NCI-H1417 (cell line): ENCODE results near the gene CACNA1D.
A peak's percentile ranks its signal among the peaks of the same experiment; 100 is the strongest.

Experiments
- DNase-seq, 3 experiments: peaks; one replicate each; lab custom pipeline; 2025; lab: John Stamatoyannopoulos, UW

The CACNA1D gene

DNA sequence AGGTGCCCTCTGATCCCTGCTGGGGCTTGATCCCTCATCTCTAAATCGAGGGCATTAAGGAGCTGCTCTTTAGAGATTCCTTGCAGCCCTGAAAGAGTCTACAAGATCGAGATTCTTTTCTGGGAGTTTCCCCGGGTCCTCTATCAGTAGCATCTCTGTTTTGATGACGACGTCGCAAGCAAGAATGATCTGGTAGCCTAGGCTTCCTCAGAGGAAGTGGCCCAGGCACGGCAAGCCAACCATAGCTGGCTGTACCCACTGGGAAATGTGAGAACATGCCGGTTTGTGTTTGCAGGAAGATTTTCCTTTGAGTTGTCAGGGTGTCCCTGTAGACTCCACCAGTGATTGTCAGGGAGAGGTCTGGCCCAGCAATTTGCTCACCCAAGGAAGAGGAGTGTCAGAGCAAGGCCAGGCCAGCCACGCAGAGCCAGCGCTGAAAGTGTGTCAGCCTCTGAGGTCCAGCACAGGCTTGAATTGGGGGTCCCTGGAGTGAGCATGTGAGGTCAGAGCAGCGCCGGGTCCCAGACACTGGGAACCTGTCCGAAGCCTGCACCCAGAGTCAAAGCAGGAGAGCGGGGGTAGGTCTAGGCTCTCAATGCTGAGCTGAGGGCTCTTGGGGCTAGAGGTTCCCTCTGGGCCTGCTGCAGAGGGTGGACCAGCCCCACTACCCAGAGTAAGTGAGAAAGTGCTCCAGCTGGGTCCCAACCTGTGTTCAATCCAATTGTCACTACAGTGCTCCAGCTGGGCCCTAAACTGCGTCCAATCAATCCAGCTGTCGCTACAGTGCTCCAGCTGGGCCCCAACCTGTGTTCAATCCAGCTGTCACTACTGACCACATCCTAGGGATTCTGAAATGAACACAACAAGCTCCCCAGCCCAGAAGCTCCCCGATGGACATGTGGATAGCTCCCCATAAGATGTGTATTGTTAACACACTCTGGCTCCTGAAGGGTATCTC, 256.1 kb downstream of the CACNA1D start:
- no peak for DNase-seq

DNA sequence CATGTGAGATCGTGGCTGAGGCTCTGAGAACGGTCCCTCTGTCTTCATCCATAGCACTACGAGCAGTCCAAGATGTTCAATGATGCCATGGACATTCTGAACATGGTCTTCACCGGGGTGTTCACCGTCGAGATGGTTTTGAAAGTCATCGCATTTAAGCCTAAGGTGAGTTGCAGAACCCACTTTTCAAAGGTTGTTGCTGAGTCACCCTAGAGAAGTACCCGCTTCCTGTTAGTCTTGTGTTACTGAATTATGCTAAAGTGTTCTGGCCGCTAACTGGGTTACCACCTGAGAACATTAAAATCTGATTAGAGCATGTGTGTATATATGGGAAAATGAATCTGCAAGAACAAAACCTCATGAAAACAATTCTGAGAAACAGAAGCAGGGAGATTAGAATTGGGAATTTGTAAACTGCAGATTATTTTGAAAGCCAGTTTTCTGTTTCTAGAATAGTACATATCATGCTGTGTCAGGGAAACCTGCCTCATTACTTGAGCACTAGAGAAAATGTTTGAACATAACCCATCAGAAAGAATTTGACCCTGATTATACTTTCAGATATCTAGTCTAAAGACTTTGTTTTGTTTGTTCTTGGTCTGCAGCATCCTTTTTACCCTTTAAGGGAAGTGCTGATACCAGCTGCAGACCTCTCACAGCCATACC, 259.2 kb downstream of the CACNA1D start:
- DNase-seq = peak in 1 of 3 experiments; percentile 3

DNA sequence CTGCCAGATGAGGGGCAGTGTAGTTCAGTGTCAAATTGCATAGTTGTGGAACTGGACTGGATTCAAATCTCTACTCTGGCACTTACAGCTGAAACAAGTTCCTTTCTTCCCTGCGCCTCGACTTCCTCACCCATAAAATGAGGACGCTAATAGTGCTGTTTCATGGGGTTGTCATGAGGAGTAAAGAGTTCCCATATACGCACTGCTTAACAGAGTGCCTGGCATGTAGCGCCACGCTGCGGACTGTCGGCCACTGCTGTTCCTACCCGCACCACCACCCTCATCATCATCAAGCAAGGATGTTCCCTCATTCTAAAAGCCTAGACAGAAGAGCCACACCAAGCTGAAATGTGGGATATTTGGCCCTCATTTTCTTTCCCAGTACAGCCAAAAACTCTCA, 259.9 kb downstream of the CACNA1D start:
- no peak for DNase-seq

- peak in 1 of 3 experiments; percentile 6 for DNase-seq
Measured at GRCh38 chr3:53758846-53759245, 264.4 kb downstream of the CACNA1D start.

DNA sequence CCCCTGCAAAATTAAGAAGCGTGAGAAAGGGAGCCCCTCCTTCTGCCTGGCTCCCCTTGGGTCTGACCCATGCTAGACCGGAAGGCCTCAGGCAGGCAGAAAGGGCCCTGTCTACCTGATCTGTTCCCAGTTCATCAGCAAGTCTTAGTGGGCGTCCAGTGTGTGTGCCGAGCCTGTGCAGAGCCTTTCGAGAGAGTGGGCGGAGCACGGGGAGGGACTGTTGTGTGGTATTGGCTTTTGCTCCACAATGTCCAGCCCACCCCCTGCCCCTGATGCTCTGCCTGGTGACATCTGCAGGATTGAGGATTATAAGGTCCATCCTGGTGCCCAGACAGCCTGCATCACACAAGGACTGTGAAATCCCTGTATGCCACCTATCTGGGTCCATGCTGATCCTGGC, 268.9 kb downstream of the CACNA1D start:
- DNase-seq = no peak

DNA sequence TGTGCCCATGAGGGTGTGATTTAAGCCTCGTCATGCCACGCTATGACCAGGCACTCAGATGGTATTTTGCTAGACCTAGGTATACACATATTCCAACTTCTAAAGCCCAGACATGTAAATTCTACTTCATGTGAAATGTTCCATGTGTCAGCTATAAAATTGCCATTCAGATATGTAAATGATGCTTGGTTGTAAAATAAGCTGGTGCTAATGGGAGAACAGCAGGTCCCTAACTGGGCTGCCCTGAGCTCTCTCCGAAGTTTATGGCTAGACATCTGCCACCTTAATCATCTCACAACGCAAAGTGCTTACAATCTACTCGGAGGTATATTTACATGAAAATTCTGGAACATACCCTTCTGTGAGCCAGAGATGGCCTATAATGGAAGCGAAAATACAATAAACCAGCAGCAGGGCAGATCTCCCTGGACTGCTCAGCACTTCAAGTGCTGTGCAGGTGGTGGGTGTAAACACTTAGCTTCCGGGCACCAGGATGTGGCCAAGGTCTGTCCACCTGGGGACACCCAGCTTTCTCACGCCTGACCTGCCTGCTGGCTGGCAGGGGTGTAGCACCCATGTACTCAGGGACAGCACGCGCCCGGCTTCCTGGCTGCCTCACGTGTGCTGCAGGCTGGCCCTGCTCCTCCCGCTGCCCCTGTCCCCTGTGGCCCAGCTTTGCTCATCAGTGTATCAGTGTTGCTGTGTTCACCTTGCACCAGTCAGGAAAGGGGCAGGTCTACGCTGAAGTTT, 269.8 kb downstream of the CACNA1D start:
- DNase-seq = peak; percentile 52 to 76 (median 54)

DNA sequence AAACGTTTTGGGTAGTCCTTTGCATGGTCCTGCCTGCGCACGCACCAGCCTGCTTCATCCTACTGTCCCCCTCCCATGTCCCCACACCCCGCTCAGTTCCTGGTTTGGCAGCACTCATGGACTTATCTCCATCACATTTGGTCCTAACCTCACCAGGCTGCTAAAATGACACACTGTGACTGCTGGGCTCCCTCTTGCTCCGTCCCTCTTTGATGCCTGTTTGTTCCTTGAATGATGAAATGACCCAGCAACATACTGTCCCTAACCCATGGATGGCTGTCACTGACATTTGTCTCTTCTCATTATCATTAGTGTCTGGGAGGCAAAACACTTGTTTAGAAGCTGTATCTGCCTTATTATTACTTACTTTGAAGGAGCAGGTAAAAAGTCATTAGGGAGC, 271.3 kb downstream of the CACNA1D start:
- DNase-seq = no peak

- DNase-seq = no peak
Measured at GRCh38 chr3:53766706-53767105, 272.3 kb downstream of the CACNA1D start.

DNA sequence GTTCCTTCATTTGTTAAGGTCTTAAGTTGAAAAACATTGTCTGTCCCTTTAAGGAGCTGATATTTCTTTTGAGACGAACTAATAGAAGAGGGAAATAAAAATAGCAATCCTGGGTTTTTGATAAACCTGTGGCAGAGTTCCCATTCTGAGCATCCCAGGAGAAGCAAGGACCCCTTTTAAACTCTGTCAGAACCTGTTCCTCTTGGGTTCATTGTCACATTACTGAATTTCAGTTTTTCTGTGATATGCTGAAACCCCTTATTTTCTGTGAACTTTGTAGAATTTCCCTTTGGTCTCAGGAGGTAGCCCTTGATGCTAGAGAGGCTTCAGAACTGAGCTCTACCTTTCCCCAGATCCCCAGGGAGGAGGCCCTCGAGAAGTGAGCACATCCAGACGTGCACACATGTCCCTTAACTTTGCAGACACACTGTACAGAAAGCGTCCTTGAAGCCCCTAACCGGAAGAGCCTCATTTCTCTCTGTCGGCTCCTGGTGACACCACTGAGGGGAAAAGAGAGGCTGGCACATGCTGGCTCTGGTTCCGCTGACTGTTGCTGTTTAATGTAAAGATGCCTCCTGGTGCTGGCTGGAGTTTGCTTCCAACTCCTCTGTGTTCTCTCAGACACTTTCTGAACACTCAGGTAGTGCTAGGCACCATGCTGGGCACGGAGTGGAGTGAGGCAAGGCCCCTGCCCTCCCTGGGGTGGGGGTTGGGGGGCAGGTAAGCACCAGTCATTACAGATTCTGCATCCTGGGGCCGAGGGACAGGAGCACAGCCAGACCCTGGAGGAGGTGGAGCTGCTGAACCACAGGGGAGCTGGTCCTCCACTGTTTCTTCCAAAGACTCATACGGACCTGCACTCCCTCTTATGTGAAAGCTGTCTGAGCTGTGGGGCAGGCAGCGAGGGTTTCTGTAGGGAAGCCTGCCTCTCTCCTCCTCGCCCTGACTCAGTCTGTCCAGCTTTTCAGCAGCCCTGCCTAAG, 274.4 kb downstream of the CACNA1D start:
- no peak for DNase-seq

DNA sequence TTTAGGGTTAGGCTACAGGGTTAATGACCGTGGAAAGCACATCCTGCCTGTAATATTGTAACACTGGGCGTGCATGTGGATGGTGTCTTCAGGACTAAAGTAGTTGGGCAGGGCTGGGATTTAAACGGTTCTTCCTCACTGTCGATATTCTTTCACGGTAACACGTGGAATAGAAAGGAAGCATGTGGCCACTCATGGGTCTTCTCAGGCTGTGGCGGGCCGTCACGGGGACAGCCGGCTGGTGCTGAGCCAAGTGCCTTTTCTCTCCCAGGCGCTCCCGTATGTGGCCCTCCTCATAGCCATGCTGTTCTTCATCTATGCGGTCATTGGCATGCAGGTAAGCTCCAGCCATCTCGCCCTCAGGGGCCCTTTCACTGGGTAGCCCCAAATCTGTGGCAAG, 278.2 kb downstream of the CACNA1D start:
- DNase-seq = no peak

DNA sequence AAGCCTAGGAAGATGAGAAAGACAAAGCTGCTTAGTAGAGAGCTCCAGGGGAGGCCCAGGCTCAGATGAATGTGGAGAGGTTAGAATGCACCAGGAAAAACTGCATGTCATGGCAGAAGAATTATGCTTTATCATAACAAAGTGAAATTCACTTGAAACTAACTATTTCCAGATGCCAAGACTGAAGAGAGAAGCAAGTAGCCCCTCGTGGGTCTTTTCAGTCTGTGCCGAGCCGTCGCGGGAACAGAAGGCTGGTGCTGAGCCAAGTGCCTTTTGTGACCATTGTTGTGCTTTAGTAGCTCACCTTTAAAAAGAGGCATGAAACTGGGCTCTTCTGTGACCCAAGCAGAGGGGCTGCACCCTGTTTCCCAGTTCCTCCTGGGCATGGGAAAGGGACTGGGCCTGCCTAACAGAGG, 278.6 kb downstream of the CACNA1D start:
- DNase-seq = no peak

GRCh38 chr3:53773611-53774368, 279.4 kb downstream of the CACNA1D start:
- DNase-seq = no peak

DNA sequence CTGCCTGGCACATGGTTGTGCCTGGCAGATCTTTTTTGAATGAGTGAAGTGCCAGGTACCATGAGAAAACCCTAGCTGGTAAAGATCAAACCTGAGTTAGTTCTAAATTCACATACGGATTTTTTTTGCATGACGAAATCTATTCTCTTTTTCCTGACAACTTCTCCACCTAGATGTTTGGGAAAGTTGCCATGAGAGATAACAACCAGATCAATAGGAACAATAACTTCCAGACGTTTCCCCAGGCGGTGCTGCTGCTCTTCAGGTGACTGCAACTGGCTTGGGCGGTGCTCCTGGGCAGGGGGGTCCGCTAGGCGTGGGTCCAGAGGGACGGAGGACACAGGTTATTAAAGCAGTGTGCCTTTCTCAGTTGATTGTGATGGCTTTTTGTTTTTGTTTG, 280.0 kb downstream of the CACNA1D start:
- DNase-seq = no peak

GRCh38 chr3:53775018-53775417, 280.6 kb downstream of the CACNA1D start:
- DNase-seq = no peak

DNA sequence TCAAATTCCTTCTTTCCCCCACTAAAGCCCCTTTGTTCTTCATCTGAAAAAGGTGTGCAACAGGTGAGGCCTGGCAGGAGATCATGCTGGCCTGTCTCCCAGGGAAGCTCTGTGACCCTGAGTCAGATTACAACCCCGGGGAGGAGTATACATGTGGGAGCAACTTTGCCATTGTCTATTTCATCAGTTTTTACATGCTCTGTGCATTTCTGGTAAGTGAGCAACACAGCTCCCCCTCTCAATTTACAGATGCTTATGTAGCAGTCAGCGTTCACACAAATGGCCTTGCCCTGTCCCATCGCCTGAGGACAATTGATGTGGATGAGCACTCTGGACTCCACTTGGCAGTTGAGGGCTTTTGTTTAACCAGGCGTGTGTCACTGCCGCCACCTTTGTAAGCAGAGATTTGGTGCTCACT, 281.4 kb downstream of the CACNA1D start:
- peak; percentile 1 to 50 (median 30) for DNase-seq

- no peak for DNase-seq
Measured at GRCh38 chr3:53776494-53777101, 282.2 kb downstream of the CACNA1D start.

- DNase-seq = no peak
Measured at GRCh38 chr3:53777468-53777867, 283.1 kb downstream of the CACNA1D start.

- DNase-seq = no peak
Measured at GRCh38 chr3:53778153-53778552, 283.7 kb downstream of the CACNA1D start.

- DNase-seq = no peak
Measured at GRCh38 chr3:53780171-53780570, 285.8 kb downstream of the CACNA1D start.

DNA sequence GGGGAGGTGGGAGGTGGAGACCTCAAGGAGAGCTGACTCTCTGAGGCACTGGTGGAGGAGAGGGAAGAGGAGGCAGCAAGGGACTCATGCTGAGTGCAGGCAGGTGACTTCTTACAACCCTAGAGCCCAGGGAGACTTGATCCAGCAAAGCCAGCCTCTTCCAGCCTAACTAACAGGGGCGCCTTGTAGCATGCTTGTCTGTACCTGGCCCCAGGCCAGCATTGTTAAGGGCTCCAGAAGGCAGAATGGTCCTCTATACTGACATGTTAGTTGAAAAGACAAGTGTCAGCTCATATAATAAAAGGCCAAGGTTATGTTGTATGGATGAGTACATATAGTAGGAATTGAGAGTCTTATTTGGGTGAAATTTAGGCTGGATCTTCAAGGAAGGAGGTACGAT, 286.4 kb downstream of the CACNA1D start:
- DNase-seq = no peak
